Liver (tissue), 9 donors: ENCODE results near the gene ACAT1. TPM values are rescaled to one million over a fixed set of nuclear protein-coding genes. Genes with fewer than 3 reads are reported as not detected.
"Not testable (repeated sequence)": the region's sequence is repeated elsewhere in the genome, so short reads cannot be mapped to it uniquely, and the experiment has no call there.

Source experiments
- DNase-seq: peaks from one replicate; pipeline ENCODE4 v3.0.0-alpha.2; 2017; ENCODE audit warnings: low spot score
- H3K27ac ChIP-seq, 2 donors: one replicate each; pipeline ENCODE4 v1.7.0; 2013; ENCODE audit warnings: inconsistent platforms in 2 of 2, low read length in 2 of 2, control low read depth in 1 of 2, low read depth in 1 of 2, mild to moderate bottlenecking in 1 of 2
- H3K27me3 ChIP-seq, 4 donors: one replicate each; pipeline versions ENCODE4 v1.6.1 to v1.7.0; 2013; ENCODE audit warnings: low read length in 3 of 4, inconsistent platforms in 1 of 4, mild to moderate bottlenecking in 1 of 4, moderate library complexity in 1 of 4; ENCODE audit not compliant: control insufficient read depth in 4 of 4, insufficient read depth in 4 of 4
- H3K36me3 ChIP-seq, 4 donors: one replicate each; pipeline versions ENCODE4 v1.6.1 to v1.7.0; 2013; ENCODE audit warnings: low read length in 3 of 4, mild to moderate bottlenecking in 3 of 4, low read depth in 1 of 4, moderate library complexity in 1 of 4; ENCODE audit not compliant: control insufficient read depth in 4 of 4, insufficient read depth in 3 of 4
- H3K4me1 ChIP-seq, 4 donors: one replicate each; pipeline versions ENCODE4 v1.6.1 to v1.7.0; 2013; ENCODE audit warnings: low read length in 3 of 4, mild to moderate bottlenecking in 3 of 4, moderate library complexity in 1 of 4; ENCODE audit not compliant: control insufficient read depth in 4 of 4, insufficient read depth in 4 of 4
- H3K4me3 ChIP-seq, 3 donors: one replicate each; pipeline versions ENCODE4 v1.6.1 to v1.7.0; 2013; ENCODE audit warnings: low read length in 3 of 3, control low read depth in 1 of 3, low read depth in 1 of 3, mild to moderate bottlenecking in 1 of 3
- H3K9ac ChIP-seq, 2 donors: one replicate each; pipeline ENCODE4 v1.7.0; 2013; ENCODE audit warnings: low read length in 2 of 2, mild to moderate bottlenecking in 2 of 2, moderate library complexity in 2 of 2, control low read depth in 1 of 2, low read depth in 1 of 2
- H3K9me3 ChIP-seq, 4 donors: one replicate each; pipeline versions ENCODE4 v1.6.1 to v1.7.0; 2013; ENCODE audit warnings: low read length in 3 of 4; ENCODE audit not compliant: control insufficient read depth in 4 of 4
- EGR1 ChIP-seq, 2 donors: IDR thresholded peaks; 2 replicates each; pipeline ENCODE4 v1.6.1; 2016 to 2018; ENCODE audit warnings: antibody characterized with exemption in 2 of 2, low read depth in 2 of 2
- FOXA1 ChIP-seq: IDR thresholded peaks from 2 replicates; pipeline ENCODE4 v1.6.1; 2016; ENCODE audit warnings: antibody characterized with exemption
- FOXA2 ChIP-seq: IDR thresholded peaks from 2 replicates; pipeline ENCODE4 v1.6.1; 2016; ENCODE audit warnings: antibody characterized with exemption
- GABPA ChIP-seq, 2 donors: IDR thresholded peaks in 1 of 2; conservative IDR thresholded peaks in 1 of 2; 2 replicates each; pipeline ENCODE4 v1.6.1; 2016; ENCODE audit warnings: antibody characterized with exemption in 2 of 2, mild to moderate bottlenecking in 1 of 2, moderate library complexity in 1 of 2
- HNF4A ChIP-seq, 2 donors: conservative IDR thresholded peaks; 2 replicates each; pipeline ENCODE4 v1.6.1; 2016; ENCODE audit warnings: antibody characterized with exemption in 2 of 2, mild to moderate bottlenecking in 2 of 2
- HNF4G ChIP-seq: IDR thresholded peaks from 2 replicates; pipeline ENCODE4 v1.6.1; 2016; ENCODE audit warnings: antibody characterized with exemption
- JUND ChIP-seq, 2 donors: IDR thresholded peaks; 2 replicates each; pipeline ENCODE4 v1.6.1; 2016; ENCODE audit warnings: antibody characterized with exemption in 2 of 2
- NR2F2 ChIP-seq: IDR thresholded peaks from 2 replicates; pipeline ENCODE4 v1.6.1; 2016; ENCODE audit warnings: antibody characterized with exemption
- RAD21 ChIP-seq, 2 donors: IDR thresholded peaks; 2 replicates each; pipeline ENCODE4 v1.6.1; 2016; ENCODE audit warnings: antibody characterized with exemption in 2 of 2, mild to moderate bottlenecking in 2 of 2
- RXRA ChIP-seq, 2 donors: IDR thresholded peaks; 2 replicates each; pipeline ENCODE4 v1.6.1; 2017 to 2018; ENCODE audit warnings: antibody characterized with exemption in 2 of 2, mild to moderate bottlenecking in 1 of 2
- SP1 ChIP-seq: IDR thresholded peaks from 2 replicates; pipeline ENCODE4 v1.6.1; 2018; ENCODE audit warnings: antibody characterized with exemption, mild to moderate bottlenecking
- TAF1 ChIP-seq: conservative IDR thresholded peaks from 2 replicates; pipeline ENCODE4 v1.6.1; 2016; ENCODE audit warnings: antibody characterized with exemption, mild to moderate bottlenecking
- YY1 ChIP-seq: IDR thresholded peaks from 2 replicates; pipeline ENCODE4 v1.6.1; 2016; ENCODE audit warnings: antibody characterized with exemption, mild to moderate bottlenecking
- WGBS: extraction: QIAGEN DNeasy Blood & Tissue Kit; methylation state at CpG from one replicate; pipeline ENCODE4 v1.1.7; 2013; 5-methylcytosine and 5-hydroxymethylcytosine counted together
- polyA plus RNA-seq, 2 donors: library from polyadenylated mRNA; stranded (reverse) in 1 of 2; unstranded in 1 of 2; fragments of 200-250 nt in 1 of 2; fragments of >200 nt in 1 of 2; fragmentation: Nextera tagmentation in 1 of 2; extraction: Ambion mirVana in 1 of 2; gene quantifications; one replicate each; pipeline versions ENCODE4 v1.2.1 to v1.2.3, GENCODE V29; 2013 to 2015
- total RNA-seq, 2 donors: library from RNA; depleted of rRNA; stranded (reverse); fragments of >200 nt; gene quantifications; one replicate each; pipeline ENCODE4 v1.2.3, GENCODE V29; 2014
- TF ChIP-seq, protein P1 (sequence below): fragments of 150-350 bp; IDR thresholded peaks from 2 replicates; pipeline ENCODE4 v1.5.1; 2017; ENCODE audit warnings: improper control_type of control experiment, low read depth, low read length; ENCODE audit not compliant: missing input control
- TF ChIP-seq, protein P2 (sequence below): IDR thresholded peaks from 2 replicates; pipeline ENCODE4 v1.6.1; 2016; ENCODE audit warnings: antibody characterized with exemption
- TF ChIP-seq, protein P3 (sequence below): IDR thresholded peaks from 2 replicates; pipeline ENCODE4 v1.6.1; 2016; ENCODE audit warnings: antibody characterized with exemption
- TF ChIP-seq, protein P4 (sequence below): IDR thresholded peaks from 2 replicates; pipeline ENCODE4 v1.6.1; 2016; ENCODE audit warnings: antibody characterized with exemption
- donor health status: healthy.
- donor health status: healthy.
- donor health status: healthy.
- donor health status: healthy.
- donor health status: healthy.

ACAT1 gene
- total and polyA plus RNA-seq, 4 donors = 99.8 to 1,048 (median 575) TPM

DNA sequence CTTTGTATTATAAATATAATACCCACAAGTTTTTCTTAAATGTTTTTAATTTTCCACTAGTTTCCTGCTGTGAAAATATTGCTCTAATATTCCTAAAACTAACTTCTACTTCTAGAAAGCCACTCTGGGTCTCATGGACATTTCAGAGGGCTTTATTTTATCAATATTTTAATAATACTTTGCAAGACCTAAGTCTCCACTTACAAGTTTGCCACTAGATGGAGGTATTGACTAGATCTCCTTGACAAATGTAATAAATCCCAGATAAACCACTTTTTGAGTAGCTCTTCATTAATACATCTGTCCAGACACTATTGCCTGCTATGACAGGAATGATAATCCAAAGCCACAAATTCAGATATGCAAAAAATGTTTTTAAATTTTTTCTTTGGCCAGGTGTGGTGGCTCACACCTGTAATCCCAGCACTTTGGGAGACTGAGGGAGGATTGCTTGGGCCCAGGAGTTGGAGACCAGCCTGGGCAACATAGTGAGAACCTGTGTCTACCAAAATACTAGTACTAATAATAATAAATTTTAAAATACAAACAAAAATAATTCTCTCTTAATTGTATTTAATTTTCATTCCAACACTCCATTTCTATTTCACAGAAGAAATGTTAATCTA lies 3.5 kb upstream of the ACAT1 start:
- Histone ChIP-seq H3K9me3 (no peaks in the 10 kb centered on the region), H3K4me1 (peaks cover 2 to 22% (median 11%) of the 10 kb centered on the region in 4 donors), H3K36me3 (no peaks in the 10 kb centered on the region), H3K9ac (no peak overlapping the region), H3K4me3 (no peak overlapping the region), H3K27me3 (no peaks in the 10 kb centered on the region), H3K27ac (no peak overlapping the region)
- DNase-seq = no peak
- TF ChIP-seq RAD21 (IDR thresholded peaks at IDR 0.05) (peak; percentile 84 to 87), EGR1 (IDR thresholded peaks at IDR 0.05; ENCODE audit: low read depth in 2 of 2) (no peak), SP1 (no peak), GABPA (IDR thresholded peaks at IDR 0.05 in 1 of 2, conservative IDR thresholded peaks at IDR 0.05 in 1 of 2) (no peak)
- TF ChIP-seq, protein P1, sequence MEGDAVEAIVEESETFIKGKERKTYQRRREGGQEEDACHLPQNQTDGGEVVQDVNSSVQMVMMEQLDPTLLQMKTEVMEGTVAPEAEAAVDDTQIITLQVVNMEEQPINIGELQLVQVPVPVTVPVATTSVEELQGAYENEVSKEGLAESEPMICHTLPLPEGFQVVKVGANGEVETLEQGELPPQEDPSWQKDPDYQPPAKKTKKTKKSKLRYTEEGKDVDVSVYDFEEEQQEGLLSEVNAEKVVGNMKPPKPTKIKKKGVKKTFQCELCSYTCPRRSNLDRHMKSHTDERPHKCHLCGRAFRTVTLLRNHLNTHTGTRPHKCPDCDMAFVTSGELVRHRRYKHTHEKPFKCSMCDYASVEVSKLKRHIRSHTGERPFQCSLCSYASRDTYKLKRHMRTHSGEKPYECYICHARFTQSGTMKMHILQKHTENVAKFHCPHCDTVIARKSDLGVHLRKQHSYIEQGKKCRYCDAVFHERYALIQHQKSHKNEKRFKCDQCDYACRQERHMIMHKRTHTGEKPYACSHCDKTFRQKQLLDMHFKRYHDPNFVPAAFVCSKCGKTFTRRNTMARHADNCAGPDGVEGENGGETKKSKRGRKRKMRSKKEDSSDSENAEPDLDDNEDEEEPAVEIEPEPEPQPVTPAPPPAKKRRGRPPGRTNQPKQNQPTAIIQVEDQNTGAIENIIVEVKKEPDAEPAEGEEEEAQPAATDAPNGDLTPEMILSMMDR = peak; percentile 56
- TF ChIP-seq, protein P2, sequence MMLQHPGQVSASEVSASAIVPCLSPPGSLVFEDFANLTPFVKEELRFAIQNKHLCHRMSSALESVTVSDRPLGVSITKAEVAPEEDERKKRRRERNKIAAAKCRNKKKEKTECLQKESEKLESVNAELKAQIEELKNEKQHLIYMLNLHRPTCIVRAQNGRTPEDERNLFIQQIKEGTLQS = no peak

DNA sequence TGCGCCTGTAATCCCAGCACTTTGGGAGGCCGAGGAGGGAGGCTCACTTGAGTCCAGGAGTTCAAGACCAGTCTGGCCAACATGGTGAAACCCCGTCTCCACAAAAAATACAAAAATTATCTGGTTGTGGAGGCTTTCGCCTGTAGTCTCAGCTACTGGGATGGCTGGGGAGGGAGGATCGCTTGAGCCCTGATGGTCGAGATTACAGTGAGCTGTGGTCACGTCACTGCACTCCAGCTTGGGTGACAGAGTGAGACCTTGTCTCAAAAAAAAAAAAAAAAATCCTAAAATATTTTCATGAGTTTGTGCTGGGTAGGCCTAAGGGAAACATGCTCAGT lies 462 bp upstream of the ACAT1 start:
- Histone ChIP-seq H3K4me1 (peaks cover 8 to 33% (median 20%) of the 10 kb centered on the region in 4 donors), H3K9ac (peak overlapping the region; percentile 57 to 92), H3K27ac (peak overlapping the region; percentile 79 to 99)
- DNase-seq, H3K36me3 ChIP-seq, H3K9me3 ChIP-seq, H3K27me3 ChIP-seq, H3K4me3 ChIP-seq: not testable (repeated sequence)
- 48% methylated on average over 7 of the region's 7 CpGs for WGBS

DNA sequence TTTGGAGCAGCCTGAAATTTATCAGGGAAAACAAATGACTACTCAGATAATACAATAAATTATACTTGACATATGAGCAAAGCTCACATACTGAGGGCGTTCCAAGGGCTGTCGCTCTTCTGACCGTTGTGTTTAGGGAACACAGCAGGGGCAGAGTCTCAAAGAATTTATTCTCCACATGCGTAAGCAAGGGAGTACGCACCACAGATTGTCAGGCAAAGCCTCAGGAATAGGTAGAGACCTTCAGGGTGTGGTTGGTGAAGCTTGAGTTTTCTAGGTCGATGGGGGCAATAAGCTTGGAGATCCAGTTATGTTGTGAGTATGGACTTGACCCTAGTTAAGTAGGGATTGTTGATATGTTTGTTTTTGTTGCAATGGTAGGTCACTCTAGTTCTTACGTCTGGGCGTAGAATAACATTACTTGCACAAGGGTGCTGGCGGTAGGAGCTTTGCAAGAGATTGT lies 830 bp downstream of the ACAT1 start:
- peak overlapping the region; percentile 74 to 89 (median 83) for H3K4me3 ChIP-seq
- H3K9ac ChIP-seq = peak overlapping the region; percentile 78 to 92
- 18% methylated on average over 9 of the region's 9 CpGs for WGBS
- no peaks in the 10 kb centered on the region for H3K36me3 ChIP-seq
- H3K4me1 ChIP-seq = peaks cover 7 to 36% (median 25%) of the 10 kb centered on the region in 4 donors
- H3K27me3 ChIP-seq = no peaks in the 10 kb centered on the region
- H3K27ac ChIP-seq = peak overlapping the region; percentile 94 to 99
- no peak for DNase-seq
- no peaks in the 10 kb centered on the region for H3K9me3 ChIP-seq
- TF ChIP-seq FOXA2 (no peak), FOXA1 (no peak), JUND (IDR thresholded peaks at IDR 0.05) (peak in 1 of 2 donors; percentile 27), YY1 (peak; percentile 74), RXRA (IDR thresholded peaks at IDR 0.05) (peak; percentile 52 to 66), GABPA (IDR thresholded peaks at IDR 0.05 in 1 of 2, conservative IDR thresholded peaks at IDR 0.05 in 1 of 2) (no peak), TAF1 (peak; percentile 77), EGR1 (IDR thresholded peaks at IDR 0.05; ENCODE audit: low read depth in 2 of 2) (peak in 1 of 2 donors; percentile 12), HNF4G (no peak), RAD21 (IDR thresholded peaks at IDR 0.05) (no peak), NR2F2 (peak; percentile 15), SP1 (peak; percentile 37), HNF4A (conservative IDR thresholded peaks at IDR 0.05) (peak; percentile 47 to 50)
- TF ChIP-seq, protein P3, sequence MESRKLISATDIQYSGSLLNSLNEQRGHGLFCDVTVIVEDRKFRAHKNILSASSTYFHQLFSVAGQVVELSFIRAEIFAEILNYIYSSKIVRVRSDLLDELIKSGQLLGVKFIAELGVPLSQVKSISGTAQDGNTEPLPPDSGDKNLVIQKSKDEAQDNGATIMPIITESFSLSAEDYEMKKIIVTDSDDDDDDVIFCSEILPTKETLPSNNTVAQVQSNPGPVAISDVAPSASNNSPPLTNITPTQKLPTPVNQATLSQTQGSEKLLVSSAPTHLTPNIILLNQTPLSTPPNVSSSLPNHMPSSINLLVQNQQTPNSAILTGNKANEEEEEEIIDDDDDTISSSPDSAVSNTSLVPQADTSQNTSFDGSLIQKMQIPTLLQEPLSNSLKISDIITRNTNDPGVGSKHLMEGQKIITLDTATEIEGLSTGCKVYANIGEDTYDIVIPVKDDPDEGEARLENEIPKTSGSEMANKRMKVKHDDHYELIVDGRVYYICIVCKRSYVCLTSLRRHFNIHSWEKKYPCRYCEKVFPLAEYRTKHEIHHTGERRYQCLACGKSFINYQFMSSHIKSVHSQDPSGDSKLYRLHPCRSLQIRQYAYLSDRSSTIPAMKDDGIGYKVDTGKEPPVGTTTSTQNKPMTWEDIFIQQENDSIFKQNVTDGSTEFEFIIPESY = no peak
- TF ChIP-seq, protein P1 = no peak
- TF ChIP-seq, protein P2 = no peak
- TF ChIP-seq, protein P4, sequence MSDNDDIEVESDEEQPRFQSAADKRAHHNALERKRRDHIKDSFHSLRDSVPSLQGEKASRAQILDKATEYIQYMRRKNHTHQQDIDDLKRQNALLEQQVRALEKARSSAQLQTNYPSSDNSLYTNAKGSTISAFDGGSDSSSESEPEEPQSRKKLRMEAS = no peak
